HepG2 (cell line): ENCODE results near the gene ECSIT. TPM values are rescaled to one million over a fixed set of nuclear protein-coding genes. Genes with fewer than 3 reads are reported as not detected.

Experiments
- BRD4 ChIP-seq: sonication (generic); formaldehyde crosslinking; IDR thresholded peaks from 2 replicates; pipeline ENCODE4 v1.4.0; 2020; ENCODE audit warnings: missing genetic modification reagents
- CHD2 ChIP-seq: IDR thresholded peaks from 2 replicates; pipeline ENCODE4 v1.6.1; 2011; ENCODE audit warnings: low read depth, low read length, improper control_type of control experiment
- CHD4 ChIP-seq: fragments of 200-600 bp; sonication (generic); IDR thresholded peaks from 2 replicates; pipeline ENCODE4 v1.7.0; 2017; ENCODE audit warnings: mild to moderate bottlenecking, low read length, borderline replicate concordance
- DMAP1 ChIP-seq: IDR thresholded peaks from 2 replicates; pipeline ENCODE4 v1.6.1; 2016
- ERF ChIP-seq: IDR thresholded peaks from 2 replicates; pipeline ENCODE4 v1.6.1; 2018; ENCODE audit warnings: missing biosample characterization, missing genetic modification reagents
- HNRNPK ChIP-seq: fragments of 200-400 bp; formaldehyde crosslinking; IDR thresholded peaks from 2 replicates; pipeline ENCODE4 v1.6.1; 2018; ENCODE audit warnings: low read length, low read depth, moderate library complexity, mild to moderate bottlenecking; ENCODE audit not compliant: poor library complexity, severe bottlenecking
- HNRNPLL ChIP-seq: fragments of 200-400 bp; formaldehyde crosslinking; IDR thresholded peaks from 2 replicates; pipeline ENCODE4 v1.6.1; 2017; ENCODE audit warnings: mild to moderate bottlenecking, low read depth, low read length; ENCODE audit not compliant: poor library complexity, severe bottlenecking
- IKZF4 ChIP-seq: sonication (generic); formaldehyde crosslinking; IDR thresholded peaks from 2 replicates; pipeline ENCODE4 v1.5.1; 2020; ENCODE audit warnings: borderline replicate concordance, mild to moderate bottlenecking, low read depth, missing genetic modification reagents; ENCODE audit errors: not compliant biosample characterization
- PATZ1 ChIP-seq: sonication (generic); formaldehyde crosslinking; IDR thresholded peaks from 2 replicates; pipeline ENCODE4 v1.4.0; 2020; ENCODE audit warnings: missing genetic modification reagents
- PAWR ChIP-seq: sonication (generic); formaldehyde crosslinking; IDR thresholded peaks from 2 replicates; pipeline ENCODE4 v1.4.0; 2020; ENCODE audit warnings: missing genetic modification reagents, mild to moderate bottlenecking, borderline replicate concordance
- POLR2AphosphoS5 ChIP-seq: IDR thresholded peaks from 2 replicates; pipeline ENCODE4 v1.6.1; 2012; ENCODE audit warnings: low read depth, low read length
- RAD21 ChIP-seq: fragments of 450-650 bp; formaldehyde crosslinking; IDR thresholded peaks from 2 replicates; pipeline ENCODE4 v1.5.0; 2020; ENCODE audit warnings: mild to moderate bottlenecking
- REXO4 ChIP-seq: sonication (generic); formaldehyde crosslinking; IDR thresholded peaks from 2 replicates; pipeline ENCODE4 v1.8.0; 2022; ENCODE audit warnings: missing genetic modification reagents, mild to moderate bottlenecking, borderline replicate concordance
- SNAPC4 ChIP-seq: sonication (generic); formaldehyde crosslinking; IDR thresholded peaks from 2 replicates; pipeline ENCODE4 v1.4.0; 2020; ENCODE audit warnings: mild to moderate bottlenecking, missing genetic modification reagents
- SOX5 ChIP-seq: IDR thresholded peaks from 2 replicates; pipeline ENCODE4 v1.6.1; 2016; ENCODE audit warnings: borderline replicate concordance
- STAG1 ChIP-seq: sonication (generic); formaldehyde crosslinking; IDR thresholded peaks from 2 replicates; pipeline ENCODE4 v1.4.0; 2020; ENCODE audit warnings: missing genetic modification reagents
- TEAD2 ChIP-seq: sonication (generic); formaldehyde crosslinking; IDR thresholded peaks from 2 replicates; pipeline ENCODE4 v1.9.0; 2021; ENCODE audit warnings: missing genetic modification reagents
- TMF1 ChIP-seq: sonication (generic); formaldehyde crosslinking; IDR thresholded peaks from 2 replicates; pipeline ENCODE4 v1.8.1; 2022; ENCODE audit warnings: low read depth, missing genetic modification reagents
- ZNF3 ChIP-seq: IDR thresholded peaks from 2 replicates; pipeline ENCODE4 v1.7.0; 2017; ENCODE audit warnings: inconsistent platforms
- ZNF766 ChIP-seq: sonication (generic); formaldehyde crosslinking; IDR thresholded peaks from 2 replicates; pipeline ENCODE4 v1.5.0; 2020; ENCODE audit warnings: missing genetic modification reagents, borderline replicate concordance
- polyA plus RNA-seq, 8 experiments: library from polyadenylated mRNA; depleted of rRNA in 3 of 8; stranded (reverse) in 7 of 8; unstranded in 1 of 8; fragments of >200 nt; fragmentation: Illumina TruSeq in 4 of 8; extraction: Trizol in 4 of 8; gene quantifications; 2 replicates each; pipeline versions ENCODE4 v1.2.1 to v1.2.3, GENCODE V29; 2011 to 2016; ENCODE audit warnings: low read depth in 4 of 8, missing spikeins in 1 of 8, mixed read lengths in 1 of 8; ENCODE audit not compliant: insufficient read depth in 1 of 8
- total RNA-seq, 5 experiments: library from RNA; depleted of rRNA; stranded (reverse); fragments of >200 nt; fragmentation: Illumina TruSeq; extraction: Trizol; gene quantifications; 2 replicates each; pipeline ENCODE4 v1.2.3, GENCODE V29; 2016; ENCODE audit warnings: low read depth in 1 of 5
- TF ChIP-seq, protein P1 (sequence below): sonication (generic); formaldehyde crosslinking; IDR thresholded peaks from 2 replicates; pipeline ENCODE4 v1.5.0; 2020; ENCODE audit warnings: missing genetic modification reagents
- TF ChIP-seq, protein P2 (sequence below): sonication (generic); formaldehyde crosslinking; IDR thresholded peaks from 2 replicates; pipeline ENCODE4 v1.8.1; 2023; ENCODE audit warnings: missing genetic modification reagents, inconsistent platforms, borderline replicate concordance

ECSIT gene
- total and polyA plus RNA-seq, 2 of the 13 experiments (the other 11 are each of a cell fraction or from before 2014, with no cell fraction given): 36.4 to 62.3 TPM

- no peak for TF ChIP-seq IKZF4 (CRISPR knock-in tag)
- no peak for TF ChIP-seq ZNF766
- no peak for TF ChIP-seq CHD2
- TF ChIP-seq STAG1 (CRISPR knock-in tag): peak; percentile 45
- no peak for TF ChIP-seq PAWR
- TF ChIP-seq, protein P1, sequence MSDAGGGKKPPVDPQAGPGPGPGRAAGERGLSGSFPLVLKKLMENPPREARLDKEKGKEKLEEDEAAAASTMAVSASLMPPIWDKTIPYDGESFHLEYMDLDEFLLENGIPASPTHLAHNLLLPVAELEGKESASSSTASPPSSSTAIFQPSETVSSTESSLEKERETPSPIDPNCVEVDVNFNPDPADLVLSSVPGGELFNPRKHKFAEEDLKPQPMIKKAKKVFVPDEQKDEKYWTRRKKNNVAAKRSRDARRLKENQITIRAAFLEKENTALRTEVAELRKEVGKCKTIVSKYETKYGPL (CRISPR knock-in tag): no peak
- no peak for TF ChIP-seq BRD4 (CRISPR knock-in tag)
- TF ChIP-seq SNAPC4 (CRISPR knock-in tag): no peak
- no peak for TF ChIP-seq SOX5
- no peak for TF ChIP-seq ERF (CRISPR knock-in tag)
- no peak for TF ChIP-seq PATZ1 (CRISPR knock-in tag)
- TF ChIP-seq ZNF3 (CRISPR knock-in tag): no peak
- TF ChIP-seq DMAP1 (CRISPR knock-in tag): no peak
- TF ChIP-seq, protein P2, sequence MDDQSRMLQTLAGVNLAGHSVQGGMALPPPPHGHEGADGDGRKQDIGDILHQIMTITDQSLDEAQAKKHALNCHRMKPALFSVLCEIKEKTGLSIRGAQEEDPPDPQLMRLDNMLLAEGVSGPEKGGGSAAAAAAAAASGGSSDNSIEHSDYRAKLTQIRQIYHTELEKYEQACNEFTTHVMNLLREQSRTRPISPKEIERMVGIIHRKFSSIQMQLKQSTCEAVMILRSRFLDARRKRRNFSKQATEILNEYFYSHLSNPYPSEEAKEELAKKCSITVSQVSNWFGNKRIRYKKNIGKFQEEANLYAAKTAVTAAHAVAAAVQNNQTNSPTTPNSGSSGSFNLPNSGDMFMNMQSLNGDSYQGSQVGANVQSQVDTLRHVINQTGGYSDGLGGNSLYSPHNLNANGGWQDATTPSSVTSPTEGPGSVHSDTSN: no peak
- no peak for TF ChIP-seq TEAD2 (CRISPR knock-in tag)
- 0 out of 2 replicates have a peak, but pooled peaks have one; percentile 30 for TF ChIP-seq RAD21 (CRISPR knock-in tag)
- TF ChIP-seq HNRNPK: no peak
- no peak for TF ChIP-seq CHD4
- no peak for TF ChIP-seq REXO4 (CRISPR knock-in tag)
- no peak for TF ChIP-seq HNRNPLL
- TF ChIP-seq POLR2AphosphoS5: no peak
- no peak for TF ChIP-seq TMF1 (CRISPR knock-in tag)
Measured at GRCh38 chr19:11496391-11497163, 32.4 kb downstream of the ECSIT start (continued).
